Fibroblast of lung (primary cell): ENCODE results near the gene AQP2. TPM values are rescaled to one million over a fixed set of nuclear protein-coding genes. Genes with fewer than 3 reads are reported as not detected.
A peak's percentile ranks its signal among the peaks of the same experiment; 100 is the strongest.

Experiments used
- DNase-seq, 2 donors: peaks; one replicate each; pipeline versions ENCODE4 v3.0.0 to v3.0.0-alpha.2; 2010; ENCODE audit warnings: low read depth in 2 of 2
- H2AFZ ChIP-seq: 2 replicates; pipeline ENCODE4 v1.5.1; 2012; ENCODE audit warnings: low read length, control low read depth, inconsistent platforms
- H3K27ac ChIP-seq: 2 replicates; pipeline ENCODE4 v1.5.1; 2011; ENCODE audit warnings: low read length, control low read depth; ENCODE audit not compliant: insufficient read depth
- H3K27me3 ChIP-seq: 2 replicates; pipeline ENCODE4 v1.5.1; 2011; ENCODE audit warnings: mild to moderate bottlenecking, low read length; ENCODE audit not compliant: control insufficient read depth, insufficient read depth
- H3K36me3 ChIP-seq: 2 replicates; pipeline ENCODE4 v1.5.1; 2011; ENCODE audit warnings: low read length; ENCODE audit not compliant: control insufficient read depth, insufficient read depth
- H3K4me1 ChIP-seq: 2 replicates; pipeline ENCODE4 v1.5.1; 2011; ENCODE audit warnings: low read length; ENCODE audit not compliant: control insufficient read depth, insufficient read depth; ENCODE audit errors: extremely low read depth
- H3K4me2 ChIP-seq: 2 replicates; pipeline ENCODE4 v1.5.1; 2011; ENCODE audit warnings: low read length, control low read depth; ENCODE audit not compliant: insufficient read depth; ENCODE audit errors: extremely low read depth
- H3K4me3 ChIP-seq, 4 experiments: fragments of 200-600 bp in 1 of 4; sonication (generic) in 1 of 4; replicated peaks in 1 of 4; 2 replicates each; pipeline ENCODE4 v1.5.1; 2011 to 2016; ENCODE audit warnings: low read length in 4 of 4, low read depth in 3 of 4, mild to moderate bottlenecking in 3 of 4, control low read depth in 2 of 4, inconsistent platforms in 1 of 4, mixed read lengths in 1 of 4; ENCODE audit not compliant: insufficient read depth in 1 of 4; ENCODE audit errors: control extremely low read depth in 1 of 4
- H3K79me2 ChIP-seq: 2 replicates; pipeline ENCODE4 v1.5.1; 2012; ENCODE audit warnings: mild to moderate bottlenecking, low read length, inconsistent platforms; ENCODE audit not compliant: control insufficient read depth, insufficient read depth
- H3K9ac ChIP-seq: 2 replicates; pipeline ENCODE4 v1.5.1; 2011; ENCODE audit warnings: mild to moderate bottlenecking, low read length, control low read depth; ENCODE audit not compliant: insufficient read depth
- H3K9me3 ChIP-seq: 2 replicates; pipeline ENCODE4 v1.5.1; 2012; ENCODE audit warnings: low read depth, low read length; ENCODE audit not compliant: control insufficient read depth, insufficient read depth
- H4K20me1 ChIP-seq: 2 replicates; pipeline ENCODE4 v1.5.1; 2011; ENCODE audit warnings: low read length; ENCODE audit not compliant: control insufficient read depth, insufficient read depth; ENCODE audit errors: extremely low read depth
- CTCF ChIP-seq, 2 donors: IDR thresholded peaks in 1 of 2; conservative IDR thresholded peaks in 1 of 2; 1 replicate in 1 of 2; 2 replicates in 1 of 2; pipeline ENCODE4 v1.5.1; 2011 to 2012; ENCODE audit warnings: low read length in 2 of 2, control low read depth in 1 of 2, inconsistent platforms in 1 of 2, low read depth in 1 of 2, mild to moderate bottlenecking in 1 of 2
- EZH2 ChIP-seq: IDR thresholded peaks from 2 replicates; pipeline ENCODE4 v1.5.1; 2012; ENCODE audit warnings: low read length, control low read depth, mild to moderate bottlenecking; ENCODE audit errors: missing control alignments
- polyA plus RNA-seq, 2 donors: library from polyadenylated mRNA; depleted of rRNA in 1 of 2; stranded (reverse) in 1 of 2; unstranded in 1 of 2; fragments of >200 nt; gene quantifications; 2 replicates each; pipeline ENCODE4 v1.2.1, GENCODE V29; 2011 to 2012; ENCODE audit warnings: missing spikeins in 1 of 2
- total RNA-seq: library from RNA; depleted of rRNA; stranded (reverse); fragments of >200 nt; gene quantifications from 2 replicates; pipeline ENCODE4 v1.2.1, GENCODE V29; 2014

Gene AQP2
- total and polyA plus RNA-seq, 2 donors (not counting 1 experiment from before 2014, with no cell fraction given), result not detected

- Histone ChIP-seq H3K27me3 (peaks cover 57% of the 10 kb centered on the region), H3K4me1 (peaks cover 2% of the 10 kb centered on the region), H3K79me2 (no peaks in the 10 kb centered on the region), H3K4me3 (no peak overlapping the region), H3K9ac (no peak overlapping the region), H4K20me1 (no peaks in the 10 kb centered on the region), H3K36me3 (no peaks in the 10 kb centered on the region), H3K4me2 (no peak overlapping the region), H3K9me3 (no peaks in the 10 kb centered on the region), H3K27ac (no peak overlapping the region), H2AFZ (no peak overlapping the region)
- peak in 1 of 2 donors; percentile 18 for DNase-seq
- TF ChIP-seq CTCF (conservative IDR thresholded peaks at IDR 0.05 in 1 of 2, IDR thresholded peaks at IDR 0.05 in 1 of 2; ENCODE audit: low read depth in 1 of 2, low read length in 2 of 2) (no peak), EZH2 (no peak)
Observed at GRCh38 chr12:49962861-49963765, 12.6 kb downstream of the AQP2 start.

GRCh38 chr12:49963976-49964815 is 13.7 kb downstream of the AQP2 start:
- Histone ChIP-seq H3K79me2 (no peaks in the 10 kb centered on the region), H2AFZ (no peak overlapping the region), H3K36me3 (no peaks in the 10 kb centered on the region), H3K27me3 (peaks cover 56% of the 10 kb centered on the region), H3K9me3 (no peaks in the 10 kb centered on the region), H4K20me1 (no peaks in the 10 kb centered on the region), H3K4me1 (peaks cover 2% of the 10 kb centered on the region), H3K4me3 (no peak overlapping the region), H3K4me2 (no peak overlapping the region), H3K9ac (no peak overlapping the region), H3K27ac (no peak overlapping the region)
- TF ChIP-seq EZH2 (no peak), CTCF (conservative IDR thresholded peaks at IDR 0.05 in 1 of 2, IDR thresholded peaks at IDR 0.05 in 1 of 2; ENCODE audit: low read depth in 1 of 2, low read length in 2 of 2) (no peak)
- DNase-seq, result no peak
